Astrocyte of the cerebellum (primary cell): ENCODE measurements around the gene FCMR.

Source experiments
- DNase-seq: peaks from one replicate; pipeline ENCODE4 v3.0.0-alpha.2; 2011; ENCODE audit warnings: low read depth
- H3K4me3 ChIP-seq: 2 replicates; pipeline ENCODE4 v1.5.1; 2011; ENCODE audit warnings: mild to moderate bottlenecking, low read depth, low read length, moderate library complexity
- CTCF ChIP-seq: IDR thresholded peaks from 2 replicates; pipeline ENCODE4 v1.5.1; 2012; ENCODE audit warnings: low read length, low read depth, moderate library complexity, mild to moderate bottlenecking; ENCODE audit errors: missing control alignments
- in situ Hi-C: cut with HindIII; loops from 2 replicates; pipeline ENCODE4 v1.10.0; 2017; ENCODE audit warnings: low sequenced_read_pairs

FCMR gene

GRCh38 chr1:206941766-206942418 is 20.2 kb upstream of the FCMR start:
- DNase-seq: no peak

GRCh38 chr1:206940588-206940936 is 18.8 kb upstream of the FCMR start:
- TF ChIP-seq CTCF: no peak
- in situ Hi-C loops: no loop called here
- no peak overlapping the region for H3K4me3 ChIP-seq
- DNase-seq: no peak

More at GRCh38 chr1:206941766-206942418, 20.2 kb upstream of the FCMR start:
- in situ Hi-C loops: no loop called here
- H3K4me3 ChIP-seq: no peak overlapping the region
- TF ChIP-seq CTCF: no peak

GRCh38 chr1:206939841-206940587 is 18.3 kb upstream of the FCMR start:
- H3K4me3 ChIP-seq: no peak overlapping the region
- no peak for DNase-seq
- in situ Hi-C loops: no loop called here
- TF ChIP-seq CTCF: no peak

GRCh38 chr1:206939131-206939530 is 17.4 kb upstream of the FCMR start:
- H3K4me3 ChIP-seq: no peak overlapping the region
- no peak for DNase-seq
- no peak for TF ChIP-seq CTCF
- in situ Hi-C loops: no loop called here

GRCh38 chr1:206937425-206937824 is 15.7 kb upstream of the FCMR start:
- TF ChIP-seq CTCF: no peak
- in situ Hi-C loops: no loop called here
- no peak for DNase-seq
- no peak overlapping the region for H3K4me3 ChIP-seq

- in situ Hi-C loops: no loop called here
- DNase-seq: no peak
- peak; percentile 35 for TF ChIP-seq CTCF
- no peak overlapping the region for H3K4me3 ChIP-seq
Measured at GRCh38 chr1:206935491-206936067, 13.8 kb upstream of the FCMR start.
